ENCODE measurements around the gene PEX7.

Gene PEX7

DNA sequence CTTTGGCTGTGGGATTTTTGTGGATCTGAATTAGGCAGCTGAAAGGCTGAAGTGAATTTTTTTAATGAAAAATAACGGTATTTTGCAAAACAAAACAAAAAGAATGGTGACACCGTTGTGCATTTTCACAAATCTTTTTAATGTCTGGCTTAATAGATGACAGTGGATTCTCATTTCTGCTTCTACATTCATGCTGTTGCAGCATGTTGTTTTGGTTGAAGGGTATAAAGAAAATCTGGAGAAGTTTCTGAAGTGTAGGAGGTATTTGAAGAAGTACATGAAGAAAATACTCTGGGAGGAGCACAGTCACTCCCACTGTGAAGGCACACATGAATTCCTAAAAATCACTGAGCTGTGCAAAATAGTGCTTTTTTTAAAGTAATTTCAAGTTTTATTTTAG lies 27.0 kb upstream of the PEX7 start:
- no peak overlapping the region for H3K9ac ChIP-seq (ENCODE audit: low read depth, low read length, poor library complexity)
- H3K27me3 ChIP-seq (ENCODE audit: control insufficient read depth in 3 of 3, insufficient read depth in 3 of 3, low read depth in 1 of 3, low read length in 3 of 3) = peaks cover 11 to 57% (median 23%) of the 10 kb centered on the region in 3 experiments
- no CpG with 5 or more reads among the region's 2 CpGs for WGBS, 2 donors (ENCODE audit: extremely low coverage in 2 of 2, insufficient read length in 2 of 2, insufficient replicate concordance in 1 of 2)
- H3K36me3 ChIP-seq (replicated peaks in 1 of 2; ENCODE audit: control insufficient read depth in 2 of 2, insufficient read depth in 2 of 2, low read length in 2 of 2) = no peaks in the 10 kb centered on the region
- H2BK5ac ChIP-seq (ENCODE audit: low read length) = no peak overlapping the region
- H4K8ac ChIP-seq (ENCODE audit: low read depth, low read length) = no peak overlapping the region
- H2BK120ac ChIP-seq (ENCODE audit: low read depth, low read length) = no peak overlapping the region
- DNase-seq (ENCODE audit: low spot score) = no peak
- no peak overlapping the region for H2BK12ac ChIP-seq (ENCODE audit: low read length)
- no peak overlapping the region for H3K4me3 ChIP-seq (ENCODE audit: low read length in 2 of 2)
- H4K91ac ChIP-seq (ENCODE audit: low read depth, low read length, poor library complexity) = no peak overlapping the region
- no peak overlapping the region for H3K4me2 ChIP-seq (ENCODE audit: insufficient read depth, low read length, poor library complexity, severe bottlenecking)
- no peak overlapping the region for H3K14ac ChIP-seq (ENCODE audit: low read length)
- H2AK5ac ChIP-seq (ENCODE audit: low read depth, low read length) = no peak overlapping the region
- no peak overlapping the region for H3K18ac ChIP-seq (ENCODE audit: low read length)
- H3K4ac ChIP-seq (ENCODE audit: low read length) = no peak overlapping the region
- no peak overlapping the region for H2BK15ac ChIP-seq (ENCODE audit: low read length)
- no peak overlapping the region for H2AFZ ChIP-seq (ENCODE audit: low read length)
- no peaks in the 10 kb centered on the region for H3K79me1 ChIP-seq (ENCODE audit: low read depth, low read length)
- H3K27ac ChIP-seq (replicated peaks; ENCODE audit: low read length) = no peak overlapping the region
- H3K4me1 ChIP-seq (ENCODE audit: control insufficient read depth in 2 of 2, insufficient read depth in 1 of 2, low read depth in 1 of 2, low read length in 2 of 2) = peaks cover 2 to 3% of the 10 kb centered on the region in 2 donors
- H3K9me3 ChIP-seq (replicated peaks in 1 of 2; ENCODE audit: control insufficient read depth in 2 of 2, insufficient read depth in 1 of 2, low read depth in 1 of 2, low read length in 2 of 2) = no peaks in the 10 kb centered on the region
- H3K23ac ChIP-seq (ENCODE audit: low read depth, low read length, poor library complexity) = no peak overlapping the region

DNA sequence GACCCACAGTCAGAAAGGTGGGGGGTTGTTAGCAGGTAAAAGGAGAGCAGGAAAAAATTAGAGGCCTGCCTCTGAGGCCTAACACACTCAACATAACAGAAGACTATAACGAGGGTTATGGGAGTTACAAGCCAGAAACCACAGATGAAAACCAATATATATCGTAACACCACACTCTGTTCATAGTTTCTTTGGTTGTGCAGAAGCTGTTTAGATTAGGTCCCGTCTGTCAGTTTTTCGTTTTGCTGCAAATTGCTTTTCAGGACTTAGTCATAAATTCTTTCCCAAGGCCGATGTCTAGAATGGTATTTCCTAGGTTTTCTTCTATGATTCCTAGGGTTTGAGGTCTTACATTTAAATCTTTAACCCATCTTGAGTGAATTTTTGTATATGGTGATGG lies 26.4 kb upstream of the PEX7 start:
- H2AFZ ChIP-seq (ENCODE audit: low read length) = no peak overlapping the region
- H3K4me2 ChIP-seq (ENCODE audit: insufficient read depth, low read length, poor library complexity, severe bottlenecking) = no peak overlapping the region
- H3K27me3 ChIP-seq (ENCODE audit: control insufficient read depth in 3 of 3, insufficient read depth in 3 of 3, low read depth in 1 of 3, low read length in 3 of 3) = peaks cover 11 to 51% (median 21%) of the 10 kb centered on the region in 3 experiments
- no peaks in the 10 kb centered on the region for H3K36me3 ChIP-seq (replicated peaks in 1 of 2; ENCODE audit: control insufficient read depth in 2 of 2, insufficient read depth in 2 of 2, low read length in 2 of 2)
- no peak overlapping the region for H4K91ac ChIP-seq (ENCODE audit: low read depth, low read length, poor library complexity)
- no peaks in the 10 kb centered on the region for H3K9me3 ChIP-seq (replicated peaks in 1 of 2; ENCODE audit: control insufficient read depth in 2 of 2, insufficient read depth in 1 of 2, low read depth in 1 of 2, low read length in 2 of 2)
- WGBS, 2 donors (ENCODE audit: extremely low coverage in 2 of 2, insufficient read length in 2 of 2, insufficient replicate concordance in 1 of 2) = no CpG with 5 or more reads among the region's 5 CpGs
- no peak overlapping the region for H3K14ac ChIP-seq (ENCODE audit: low read length)
- no peak overlapping the region for H2BK12ac ChIP-seq (ENCODE audit: low read length)
- no peak overlapping the region for H2BK15ac ChIP-seq (ENCODE audit: low read length)
- no peak for DNase-seq (ENCODE audit: low spot score)
- H3K79me1 ChIP-seq (ENCODE audit: low read depth, low read length) = no peaks in the 10 kb centered on the region
- no peak overlapping the region for H4K8ac ChIP-seq (ENCODE audit: low read depth, low read length)
- H3K23ac ChIP-seq (ENCODE audit: low read depth, low read length, poor library complexity) = no peak overlapping the region
- peaks cover 2 to 3% of the 10 kb centered on the region in 2 donors for H3K4me1 ChIP-seq (ENCODE audit: control insufficient read depth in 2 of 2, insufficient read depth in 1 of 2, low read depth in 1 of 2, low read length in 2 of 2)
- no peak overlapping the region for H3K9ac ChIP-seq (ENCODE audit: low read depth, low read length, poor library complexity)
- no peak overlapping the region for H2BK5ac ChIP-seq (ENCODE audit: low read length)
- no peak overlapping the region for H3K27ac ChIP-seq (replicated peaks; ENCODE audit: low read length)
- no peak overlapping the region for H2BK120ac ChIP-seq (ENCODE audit: low read depth, low read length)
- no peak overlapping the region for H2AK5ac ChIP-seq (ENCODE audit: low read depth, low read length)
- no peak overlapping the region for H3K18ac ChIP-seq (ENCODE audit: low read length)
- no peak overlapping the region for H3K4me3 ChIP-seq (ENCODE audit: low read length in 2 of 2)
- no peak overlapping the region for H3K4ac ChIP-seq (ENCODE audit: low read length)

DNA sequence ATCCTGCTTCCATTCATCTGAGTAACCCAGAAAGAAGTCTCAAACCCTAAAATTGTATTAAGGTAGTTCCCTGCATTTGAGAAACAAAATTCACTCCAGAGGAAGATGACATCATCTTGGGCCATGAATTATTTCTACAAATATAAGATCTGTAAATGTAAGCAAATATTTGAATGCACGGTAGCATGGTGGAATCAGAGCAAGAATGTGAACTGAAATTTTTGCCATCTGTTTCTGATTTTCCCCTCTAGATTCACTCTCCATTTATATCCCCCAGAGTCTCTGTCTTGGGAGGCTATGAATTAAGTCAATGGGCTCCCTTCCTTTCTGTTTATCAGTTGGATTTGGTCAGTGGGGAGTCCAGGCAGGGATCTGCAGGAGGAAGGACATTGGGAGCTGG lies 24.3 kb upstream of the PEX7 start:
- no peak overlapping the region for H3K18ac ChIP-seq (ENCODE audit: low read length)
- peaks cover 0 to 31% (median 6%) of the 10 kb centered on the region in 3 experiments for H3K27me3 ChIP-seq (ENCODE audit: control insufficient read depth in 3 of 3, insufficient read depth in 3 of 3, low read depth in 1 of 3, low read length in 3 of 3)
- H3K4me2 ChIP-seq (ENCODE audit: insufficient read depth, low read length, poor library complexity, severe bottlenecking) = no peak overlapping the region
- DNase-seq (ENCODE audit: low spot score) = no peak
- no peak overlapping the region for H2BK12ac ChIP-seq (ENCODE audit: low read length)
- no peaks in the 10 kb centered on the region for H3K9me3 ChIP-seq (replicated peaks in 1 of 2; ENCODE audit: control insufficient read depth in 2 of 2, insufficient read depth in 1 of 2, low read depth in 1 of 2, low read length in 2 of 2)
- H3K4ac ChIP-seq (ENCODE audit: low read length) = no peak overlapping the region
- no peak overlapping the region for H2BK120ac ChIP-seq (ENCODE audit: low read depth, low read length)
- H3K27ac ChIP-seq (replicated peaks; ENCODE audit: low read length) = no peak overlapping the region
- no peaks in the 10 kb centered on the region for H3K36me3 ChIP-seq (replicated peaks in 1 of 2; ENCODE audit: control insufficient read depth in 2 of 2, insufficient read depth in 2 of 2, low read length in 2 of 2)
- no peak overlapping the region for H2BK15ac ChIP-seq (ENCODE audit: low read length)
- no peak overlapping the region for H4K91ac ChIP-seq (ENCODE audit: low read depth, low read length, poor library complexity)
- H2BK5ac ChIP-seq (ENCODE audit: low read length) = no peak overlapping the region
- no peak overlapping the region for H3K4me3 ChIP-seq (ENCODE audit: low read length in 2 of 2)
- H3K4me1 ChIP-seq (ENCODE audit: control insufficient read depth in 2 of 2, insufficient read depth in 1 of 2, low read depth in 1 of 2, low read length in 2 of 2) = peaks cover 0 to 1% of the 10 kb centered on the region in 2 donors
- no peak overlapping the region for H3K14ac ChIP-seq (ENCODE audit: low read length)
- no peak overlapping the region for H2AFZ ChIP-seq (ENCODE audit: low read length)
- no peak overlapping the region for H3K9ac ChIP-seq (ENCODE audit: low read depth, low read length, poor library complexity)
- no peaks in the 10 kb centered on the region for H3K79me1 ChIP-seq (ENCODE audit: low read depth, low read length)
- WGBS, 2 donors (ENCODE audit: extremely low coverage in 2 of 2, insufficient read length in 2 of 2, insufficient replicate concordance in 1 of 2) = no CpG with 5 or more reads among the region's 1 CpG
- H3K23ac ChIP-seq (ENCODE audit: low read depth, low read length, poor library complexity) = no peak overlapping the region
- no peak overlapping the region for H2AK5ac ChIP-seq (ENCODE audit: low read depth, low read length)
- no peak overlapping the region for H4K8ac ChIP-seq (ENCODE audit: low read depth, low read length)

DNA sequence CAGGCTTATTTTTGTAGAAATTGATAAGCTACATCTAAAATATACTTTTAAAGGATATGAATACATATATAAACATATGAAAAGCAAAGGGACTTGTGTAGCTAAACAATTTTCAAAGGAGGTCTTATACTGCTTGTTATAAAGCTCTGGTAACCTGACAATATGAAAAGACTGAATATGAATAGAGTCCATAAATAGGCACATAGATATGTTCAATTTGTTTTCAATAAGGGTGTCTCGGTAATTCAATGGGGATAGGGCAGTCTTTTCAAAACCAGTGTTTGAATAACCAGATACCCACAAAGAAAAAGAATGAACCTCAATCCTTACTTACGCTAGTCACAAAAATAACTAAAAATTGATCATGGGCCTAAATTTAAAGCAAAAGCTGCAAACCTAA lies 20.8 kb upstream of the PEX7 start:
- H3K27me3 ChIP-seq (ENCODE audit: control insufficient read depth in 3 of 3, insufficient read depth in 3 of 3, low read depth in 1 of 3, low read length in 3 of 3) = peaks cover 0 to 3% (median 0%) of the 10 kb centered on the region in 3 experiments
- H3K23ac ChIP-seq (ENCODE audit: low read depth, low read length, poor library complexity) = no peak overlapping the region
- no peak overlapping the region for H2AFZ ChIP-seq (ENCODE audit: low read length)
- no peak overlapping the region for H3K14ac ChIP-seq (ENCODE audit: low read length)
- no peak overlapping the region for H2AK5ac ChIP-seq (ENCODE audit: low read depth, low read length)
- no peak overlapping the region for H4K8ac ChIP-seq (ENCODE audit: low read depth, low read length)
- no peaks in the 10 kb centered on the region for H3K36me3 ChIP-seq (replicated peaks in 1 of 2; ENCODE audit: control insufficient read depth in 2 of 2, insufficient read depth in 2 of 2, low read length in 2 of 2)
- no peaks in the 10 kb centered on the region for H3K79me1 ChIP-seq (ENCODE audit: low read depth, low read length)
- no peak overlapping the region for H3K18ac ChIP-seq (ENCODE audit: low read length)
- H2BK5ac ChIP-seq (ENCODE audit: low read length) = no peak overlapping the region
- no peak overlapping the region for H3K9ac ChIP-seq (ENCODE audit: low read depth, low read length, poor library complexity)
- no peak overlapping the region for H2BK15ac ChIP-seq (ENCODE audit: low read length)
- H3K4ac ChIP-seq (ENCODE audit: low read length) = no peak overlapping the region
- no peak overlapping the region for H2BK120ac ChIP-seq (ENCODE audit: low read depth, low read length)
- no CpG with 5 or more reads among the region's 2 CpGs for WGBS, 2 donors (ENCODE audit: extremely low coverage in 2 of 2, insufficient read length in 2 of 2, insufficient replicate concordance in 1 of 2)
- no peak overlapping the region for H2BK12ac ChIP-seq (ENCODE audit: low read length)
- H3K27ac ChIP-seq (replicated peaks; ENCODE audit: low read length) = no peak overlapping the region
- no peaks in the 10 kb centered on the region for H3K4me1 ChIP-seq (ENCODE audit: control insufficient read depth in 2 of 2, insufficient read depth in 1 of 2, low read depth in 1 of 2, low read length in 2 of 2)
- H3K9me3 ChIP-seq (replicated peaks in 1 of 2; ENCODE audit: control insufficient read depth in 2 of 2, insufficient read depth in 1 of 2, low read depth in 1 of 2, low read length in 2 of 2) = no peaks in the 10 kb centered on the region
- no peak overlapping the region for H3K4me2 ChIP-seq (ENCODE audit: insufficient read depth, low read length, poor library complexity, severe bottlenecking)
- no peak overlapping the region for H4K91ac ChIP-seq (ENCODE audit: low read depth, low read length, poor library complexity)
- DNase-seq (ENCODE audit: low spot score) = no peak
- no peak overlapping the region for H3K4me3 ChIP-seq (ENCODE audit: low read length in 2 of 2)
